ENCODE results near the gene LIMS1.

Gene LIMS1

GRCh38 chr2:108719149-108720044, 185.1 kb downstream of the LIMS1 start, which contains the start of gene RANBP2 (continued):
- TF ChIP-seq ZBTB48 (tag by site-specific recombination; IDR thresholded peaks at IDR 0.05): no peak
- peak; percentile 90 for TF ChIP-seq ZBTB8A (tag by site-specific recombination; IDR thresholded peaks at IDR 0.05)
- TF ChIP-seq, protein P1, sequence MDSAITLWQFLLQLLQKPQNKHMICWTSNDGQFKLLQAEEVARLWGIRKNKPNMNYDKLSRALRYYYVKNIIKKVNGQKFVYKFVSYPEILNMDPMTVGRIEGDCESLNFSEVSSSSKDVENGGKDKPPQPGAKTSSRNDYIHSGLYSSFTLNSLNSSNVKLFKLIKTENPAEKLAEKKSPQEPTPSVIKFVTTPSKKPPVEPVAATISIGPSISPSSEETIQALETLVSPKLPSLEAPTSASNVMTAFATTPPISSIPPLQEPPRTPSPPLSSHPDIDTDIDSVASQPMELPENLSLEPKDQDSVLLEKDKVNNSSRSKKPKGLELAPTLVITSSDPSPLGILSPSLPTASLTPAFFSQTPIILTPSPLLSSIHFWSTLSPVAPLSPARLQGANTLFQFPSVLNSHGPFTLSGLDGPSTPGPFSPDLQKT (IDR thresholded peaks at IDR 0.05; ENCODE audit: borderline replicate concordance, low read depth, low read length): no peak
- TF ChIP-seq GLIS2 (tag by site-specific recombination; IDR thresholded peaks at IDR 0.05): no peak; the same call in 1 of the 2 replicates
- no peak for TF ChIP-seq ZSCAN16 (tag by site-specific recombination; IDR thresholded peaks at IDR 0.05)
- peak; percentile 15; the same call in 1 of the 2 replicates for TF ChIP-seq EGR2 (tag by site-specific recombination; IDR thresholded peaks at IDR 0.05; ENCODE audit: low read depth)
- no peak for TF ChIP-seq ZNF148 (tag by site-specific recombination; IDR thresholded peaks at IDR 0.05; ENCODE audit: borderline replicate concordance)
- no peak for TF ChIP-seq ZNF19 (tag by site-specific recombination; IDR thresholded peaks at IDR 0.05; ENCODE audit: low read depth)
- no peak for TF ChIP-seq HOXA7 (CRISPR knock-in tag; IDR thresholded peaks at IDR 0.05; ENCODE audit: borderline replicate concordance)
- no peak for TF ChIP-seq REST (tag by site-specific recombination; IDR thresholded peaks at IDR 0.05)
- TF ChIP-seq GLI4 (tag by site-specific recombination; IDR thresholded peaks at IDR 0.05): no peak
- no peak for TF ChIP-seq ZBTB1 (tag by site-specific recombination; IDR thresholded peaks at IDR 0.05)
- TF ChIP-seq ZNF157 (tag by site-specific recombination; IDR thresholded peaks at IDR 0.05): no peak
- TF ChIP-seq, protein P2, sequence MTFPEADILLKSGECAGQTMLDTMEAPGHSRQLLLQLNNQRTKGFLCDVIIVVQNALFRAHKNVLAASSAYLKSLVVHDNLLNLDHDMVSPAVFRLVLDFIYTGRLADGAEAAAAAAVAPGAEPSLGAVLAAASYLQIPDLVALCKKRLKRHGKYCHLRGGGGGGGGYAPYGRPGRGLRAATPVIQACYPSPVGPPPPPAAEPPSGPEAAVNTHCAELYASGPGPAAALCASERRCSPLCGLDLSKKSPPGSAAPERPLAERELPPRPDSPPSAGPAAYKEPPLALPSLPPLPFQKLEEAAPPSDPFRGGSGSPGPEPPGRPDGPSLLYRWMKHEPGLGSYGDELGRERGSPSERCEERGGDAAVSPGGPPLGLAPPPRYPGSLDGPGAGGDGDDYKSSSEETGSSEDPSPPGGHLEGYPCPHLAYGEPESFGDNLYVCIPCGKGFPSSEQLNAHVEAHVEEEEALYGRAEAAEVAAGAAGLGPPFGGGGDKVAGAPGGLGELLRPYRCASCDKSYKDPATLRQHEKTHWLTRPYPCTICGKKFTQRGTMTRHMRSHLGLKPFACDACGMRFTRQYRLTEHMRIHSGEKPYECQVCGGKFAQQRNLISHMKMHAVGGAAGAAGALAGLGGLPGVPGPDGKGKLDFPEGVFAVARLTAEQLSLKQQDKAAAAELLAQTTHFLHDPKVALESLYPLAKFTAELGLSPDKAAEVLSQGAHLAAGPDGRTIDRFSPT (tag by site-specific recombination; IDR thresholded peaks at IDR 0.05): peak; percentile 87
- TF ChIP-seq ZNF639 (tag by site-specific recombination; IDR thresholded peaks at IDR 0.05): peak; percentile 87
- peak; percentile 87 for TF ChIP-seq ZXDB (tag by site-specific recombination; IDR thresholded peaks at IDR 0.05)
- no peak for TF ChIP-seq ZNF404 (tag by site-specific recombination; IDR thresholded peaks at IDR 0.05)
- peak; percentile 69; the same call in 1 of the 2 replicates for TF ChIP-seq ZNF76 (tag by site-specific recombination; IDR thresholded peaks at IDR 0.05; ENCODE audit: borderline replicate concordance, low read depth)
- TF ChIP-seq PRDM1 (tag by site-specific recombination; IDR thresholded peaks at IDR 0.05): no peak
- no peak for TF ChIP-seq ZNF785 (tag by site-specific recombination; IDR thresholded peaks at IDR 0.05)
- TF ChIP-seq ZFHX2 (tag by site-specific recombination; conservative IDR thresholded peaks at IDR 0.05): peak; percentile 43; the same call in 1 of the 2 replicates
- TF ChIP-seq KLF9 (tag by site-specific recombination; IDR thresholded peaks at IDR 0.05; ENCODE audit: low read depth): no peak
- no peak for TF ChIP-seq ZNF521 (tag by site-specific recombination; IDR thresholded peaks at IDR 0.05)
- TF ChIP-seq ZBTB49 (tag by site-specific recombination; IDR thresholded peaks at IDR 0.05; ENCODE audit: low read depth): no peak
- TF ChIP-seq ZNF292 (tag by site-specific recombination; IDR thresholded peaks at IDR 0.05; ENCODE audit: borderline replicate concordance, low read depth): no peak
- TF ChIP-seq SCRT2 (tag by site-specific recombination; IDR thresholded peaks at IDR 0.05): peak; percentile 35; the same call in 1 of the 2 replicates
